SU-DHL-6 (cell line): ENCODE measurements around the gene TMPRSS4.

Source experiments
- H2AFZ ChIP-seq: fragments of 200-600 bp; sonication (generic); 2 replicates; pipeline ENCODE4 v1.6.1; 2014; ENCODE audit warnings: low read depth, mild to moderate bottlenecking, moderate library complexity, mixed read lengths, antibody characterized with exemption, low read length; ENCODE audit not compliant: severe bottlenecking
- H3F3A ChIP-seq: fragments of 200-600 bp; shearing (Covaris generic); 2 replicates; pipeline ENCODE4 v1.6.0; 2016; ENCODE audit warnings: antibody characterized with exemption, mild to moderate bottlenecking; ENCODE audit not compliant: insufficient read depth
- H3K27ac ChIP-seq: fragments of 200-600 bp; sonication (generic); 2 replicates; pipeline ENCODE4 v1.5.1; 2016; ENCODE audit warnings: low read depth, mild to moderate bottlenecking, low read length, moderate library complexity, mixed read lengths
- H3K27me3 ChIP-seq: fragments of 200-600 bp; sonication (generic), shearing (Covaris generic); 2 replicates; pipeline ENCODE4 v1.6.0; 2014; ENCODE audit warnings: mild to moderate bottlenecking, low read length
- H3K36me3 ChIP-seq: fragments of 200-600 bp; sonication (generic); 2 replicates; pipeline ENCODE4 v1.6.1; 2014; ENCODE audit warnings: mild to moderate bottlenecking, low read length, mixed read lengths
- H3K4me2 ChIP-seq: fragments of 300-600, 200-600 bp; shearing (Covaris generic), sonication (generic); 2 replicates; pipeline ENCODE4 v1.6.0; 2014; ENCODE audit warnings: low read length, low read depth, mild to moderate bottlenecking; ENCODE audit not compliant: poor library complexity, severe bottlenecking
- H3K4me3 ChIP-seq: fragments of 200-600 bp; sonication (generic); 2 replicates; pipeline ENCODE4 v1.5.1; 2014; ENCODE audit warnings: antibody characterized with exemption, low read length, mild to moderate bottlenecking, mixed read lengths; ENCODE audit not compliant: insufficient read depth, poor library complexity, severe bottlenecking
- H3K79me2 ChIP-seq: fragments of 200-600 bp; sonication (generic); 2 replicates; pipeline ENCODE4 v1.6.1; 2014; ENCODE audit warnings: mild to moderate bottlenecking, low read length, moderate library complexity; ENCODE audit not compliant: insufficient read depth
- H3K9ac ChIP-seq: fragments of 200-600 bp; sonication (generic); 2 replicates; pipeline ENCODE4 v1.7.0; 2014; ENCODE audit warnings: mild to moderate bottlenecking, low read length
- H3K9me2 ChIP-seq: fragments of 200-600 bp; sonication (generic); replicated peaks from 2 replicates; pipeline ENCODE4 v1.6.1; 2014; ENCODE audit warnings: low read length; ENCODE audit not compliant: insufficient read depth
- H3K9me3 ChIP-seq: fragments of 200-600 bp; sonication (generic); 2 replicates; pipeline ENCODE4 v1.6.1; 2014; ENCODE audit warnings: low read length, mixed read lengths; ENCODE audit not compliant: insufficient read depth
- H4K20me1 ChIP-seq: fragments of 200-600 bp; sonication (generic); 2 replicates; pipeline ENCODE4 v1.6.1; 2014; ENCODE audit warnings: low read depth, mild to moderate bottlenecking, antibody characterized with exemption, low read length, moderate library complexity, mixed read lengths
- CTCF ChIP-seq: fragments of 200-600 bp; sonication (generic); IDR thresholded peaks from one replicate; pipeline ENCODE4 v1.5.1; 2017; ENCODE audit warnings: antibody characterized with exemption, mild to moderate bottlenecking, low read length, moderate library complexity; ENCODE audit not compliant: insufficient read depth, poor library complexity, severe bottlenecking
- EZH2phosphoT487 ChIP-seq: fragments of 200-600 bp; sonication (generic), shearing (Covaris generic); conservative IDR thresholded peaks from 2 replicates; pipeline ENCODE4 v1.6.1; 2018; ENCODE audit warnings: mild to moderate bottlenecking, antibody characterized with exemption, low read length, moderate library complexity, mixed read lengths

The TMPRSS4 gene

GRCh38 chr11:118151431-118151830, 74.6 kb downstream of the TMPRSS4 start:
- H3F3A ChIP-seq: no peaks in the 10 kb centered on the region
- no peaks in the 10 kb centered on the region for H3K9me3 ChIP-seq
- no peak overlapping the region for H2AFZ ChIP-seq
- H3K4me3 ChIP-seq: no peak overlapping the region
- no peaks in the 10 kb centered on the region for H3K27me3 ChIP-seq
- H3K9ac ChIP-seq: no peak overlapping the region
- H3K4me2 ChIP-seq: no peak overlapping the region
- H3K9me2 ChIP-seq: no peaks in the 10 kb centered on the region
- no peak overlapping the region for H3K27ac ChIP-seq
- no peaks in the 10 kb centered on the region for H4K20me1 ChIP-seq
- H3K36me3 ChIP-seq: no peaks in the 10 kb centered on the region
- H3K79me2 ChIP-seq: no peaks in the 10 kb centered on the region
- no peak for TF ChIP-seq EZH2phosphoT487
- TF ChIP-seq CTCF: no peak

- TF ChIP-seq EZH2phosphoT487: no peak
- no peak for TF ChIP-seq CTCF
- Histone ChIP-seq H4K20me1 (no peaks in the 10 kb centered on the region), H3K79me2 (no peaks in the 10 kb centered on the region), H3K4me3 (no peak overlapping the region), H3K9ac (no peak overlapping the region), H3K27me3 (no peaks in the 10 kb centered on the region), H2AFZ (no peak overlapping the region), H3K27ac (no peak overlapping the region), H3F3A (no peaks in the 10 kb centered on the region), H3K9me2 (no peaks in the 10 kb centered on the region), H3K36me3 (no peaks in the 10 kb centered on the region), H3K9me3 (no peaks in the 10 kb centered on the region), H3K4me2 (no peak overlapping the region)
Observed at GRCh38 chr11:118152020-118152551, 75.2 kb downstream of the TMPRSS4 start.

- H3K4me3 ChIP-seq: no peak within 1 kb of the TSS
- no peaks in the 10 kb centered on the region for H3K27me3 ChIP-seq
- no peaks in the 10 kb centered on the region for H3F3A ChIP-seq
- H3K36me3 ChIP-seq: no peaks in the 10 kb centered on the region
- no peaks in the 10 kb centered on the region for H4K20me1 ChIP-seq
- no peak within 1 kb of the TSS for H3K9ac ChIP-seq
- no peak within 1 kb of the TSS for H2AFZ ChIP-seq
- H3K79me2 ChIP-seq: no peaks in the 10 kb centered on the region
- H3K9me2 ChIP-seq: no peaks in the 10 kb centered on the region
- no peak within 1 kb of the TSS for H3K27ac ChIP-seq
- no peak within 1 kb of the TSS for H3K4me2 ChIP-seq
- TF ChIP-seq CTCF: no peak
- TF ChIP-seq EZH2phosphoT487: no peak
- no peaks in the 10 kb centered on the region for H3K9me3 ChIP-seq
Observed at GRCh38 chr11:118152552-118153471, 75.9 kb downstream of the TMPRSS4 start, which contains the start of gene SCN4B. Gene SCN4B, minus strand, starts transcription at chr11:118152823. Its CDS starts 150 bp downstream, at chr11:118152673.
